Stimulated activated CD8-positive, alpha-beta memory T cell treated with anti-CD3 and anti-CD28 coated beads, Interleukin-2, amount 100 ng/mL, for 1 hour (primary cell): Measurements from ENCODE around the gene PSMC4.
"Not testable (repeated sequence)": the region's sequence is repeated elsewhere in the genome, so short reads cannot be mapped to it uniquely, and the experiment has no call there.

ENCODE experiments used
- DNase-seq, 2 donors: peaks; one replicate each; pipeline ENCODE4 v3.0.0-alpha.2; 2020; ENCODE audit warnings: low read depth in 2 of 2

Gene PSMC4

DNA sequence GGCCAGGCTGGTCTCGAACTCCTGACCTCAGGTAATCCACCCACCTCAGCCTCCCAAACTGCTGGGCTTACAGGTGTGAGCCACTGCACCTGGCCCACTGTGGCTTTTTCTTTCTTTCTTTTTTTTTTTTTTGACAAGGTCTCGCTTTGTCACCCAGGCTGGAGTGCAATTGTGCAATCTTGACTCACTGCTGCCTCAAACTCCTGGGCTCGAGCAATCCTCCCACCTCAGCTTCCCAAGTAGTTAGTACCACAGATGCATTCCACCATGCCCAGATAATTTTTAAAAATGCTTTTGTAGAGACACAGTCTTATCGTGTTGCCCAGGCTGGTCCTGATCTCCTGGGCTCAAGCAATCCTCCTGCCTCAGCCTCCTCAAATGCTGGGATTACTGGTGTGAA is 24.4 kb upstream of the PSMC4 start:
- no peak for DNase-seq

GRCh38 chr19:39949026-39949747 is 21.8 kb upstream of the PSMC4 start:
- DNase-seq: no peak

DNA sequence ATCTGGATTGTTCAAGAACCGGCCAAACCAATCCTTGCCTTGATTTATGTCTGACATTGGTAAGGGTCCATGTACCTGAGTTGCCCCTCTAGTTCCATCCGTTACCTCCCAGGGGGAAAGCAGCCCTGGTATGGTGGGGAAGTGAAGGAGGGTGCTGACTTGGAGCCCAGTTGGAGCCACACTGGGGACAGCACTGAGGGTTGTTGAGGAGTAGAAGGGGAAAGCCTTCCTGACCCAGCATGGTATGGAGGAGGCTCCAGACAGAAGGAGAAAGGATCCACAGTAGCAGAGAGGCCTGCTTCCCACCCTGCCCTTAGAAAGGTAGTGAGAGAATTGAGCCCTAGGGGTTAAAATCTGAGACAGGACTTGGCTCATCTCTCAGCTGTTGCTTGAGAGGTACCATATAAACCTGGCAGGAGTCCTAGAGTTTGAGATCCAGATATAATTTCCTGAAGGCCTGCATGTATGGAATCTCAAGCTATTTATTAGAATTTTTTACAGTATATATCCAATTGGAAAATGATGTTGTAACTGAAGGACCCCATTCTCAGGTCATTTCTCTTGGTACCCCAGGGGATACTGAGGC is 19.8 kb upstream of the PSMC4 start:
- DNase-seq: no peak

DNA sequence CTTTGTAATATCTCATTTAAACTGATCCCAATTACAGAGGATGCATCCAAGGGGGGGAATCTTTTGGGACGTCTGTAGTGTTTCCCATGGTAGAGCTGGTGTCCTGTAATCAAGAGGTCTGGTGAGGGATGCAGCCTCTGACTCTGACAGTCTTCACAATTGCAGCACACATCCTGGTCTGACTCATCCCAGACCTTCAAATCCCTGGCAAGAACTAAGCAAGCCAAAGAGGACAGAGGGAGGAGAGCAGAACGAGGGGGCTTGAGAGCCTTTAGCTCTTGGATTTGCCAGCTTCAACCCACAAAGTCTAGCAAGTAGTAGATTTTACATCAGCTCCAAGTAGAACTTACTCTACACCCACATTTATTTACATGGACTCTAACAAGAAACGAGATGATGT is 19.3 kb upstream of the PSMC4 start:
- DNase-seq: no peak

DNA sequence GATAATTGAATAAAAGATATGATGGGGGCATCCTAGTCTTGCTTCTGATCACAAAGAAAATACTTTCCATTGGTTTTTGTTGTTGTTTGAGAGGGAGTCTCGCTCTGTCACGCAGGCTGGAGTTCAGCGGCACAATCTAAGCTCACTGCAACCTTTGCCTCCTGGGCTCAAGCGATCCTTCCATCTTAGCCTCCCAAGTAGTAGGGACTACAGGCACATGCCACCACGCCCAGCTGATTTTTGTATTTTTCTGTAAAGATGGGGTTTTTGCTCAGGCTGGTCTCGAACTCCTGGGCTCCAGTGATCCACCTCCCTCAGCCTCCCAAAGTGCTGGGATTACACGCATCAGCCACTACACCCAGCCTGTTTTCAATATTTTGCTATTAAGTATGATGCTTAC is 17.1 kb upstream of the PSMC4 start:
- DNase-seq: no peak

DNA sequence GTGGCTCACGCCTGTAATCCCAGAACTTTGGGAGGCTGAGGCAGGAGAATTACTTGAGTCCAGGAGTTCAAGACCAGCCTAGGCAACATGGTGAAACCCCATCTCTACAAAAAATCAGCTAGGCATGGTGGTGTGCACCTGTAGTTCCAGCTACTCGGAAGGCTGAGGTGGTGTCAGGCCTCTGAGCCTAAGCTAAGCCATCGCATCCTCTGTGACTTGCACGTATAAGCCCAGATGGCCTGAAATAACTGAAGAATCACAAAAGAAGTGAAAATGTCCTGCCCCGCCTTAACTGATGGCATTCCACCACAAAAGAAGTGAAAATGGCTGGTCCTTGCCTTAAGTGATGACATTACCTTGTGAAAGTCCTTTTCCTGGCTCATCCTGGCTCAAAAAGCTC is 13.1 kb upstream of the PSMC4 start:
- DNase-seq: not testable (repeated sequence)

DNA sequence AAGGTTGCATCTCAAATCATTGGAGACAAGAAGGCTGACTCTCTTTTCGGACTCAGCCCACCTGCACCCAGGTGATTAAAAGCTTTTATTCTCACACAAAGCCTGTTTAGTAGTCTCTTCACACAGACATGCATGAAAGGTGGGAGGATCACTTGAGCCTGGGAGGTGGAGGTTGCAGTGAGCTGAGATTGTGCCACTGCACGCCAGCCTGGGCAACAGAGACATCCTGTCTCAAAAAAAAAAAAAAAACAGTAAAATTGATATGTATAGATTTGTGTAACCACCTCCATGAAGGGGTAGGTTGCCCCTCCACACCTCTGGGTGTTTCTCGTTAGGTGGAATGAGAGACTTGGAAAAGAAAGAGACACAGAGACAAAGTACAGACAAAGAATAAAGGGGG is 12.0 kb upstream of the PSMC4 start:
- DNase-seq: not testable (repeated sequence)

- not testable (repeated sequence) for DNase-seq
Measured at GRCh38 chr19:39959407-39959806, 11.6 kb upstream of the PSMC4 start.

- no peak for DNase-seq
Measured at GRCh38 chr19:39963898-39964297, 7.1 kb upstream of the PSMC4 start.

GRCh38 chr19:39966617-39967016 is 4.3 kb upstream of the PSMC4 start:
- no peak for DNase-seq

- DNase-seq: no peak
Measured at GRCh38 chr19:39967561-39967960, 3.4 kb upstream of the PSMC4 start.

GRCh38 chr19:39968789-39969188 is 2.2 kb upstream of the PSMC4 start:
- DNase-seq: no peak

GRCh38 chr19:39969266-39969665 is 1.7 kb upstream of the PSMC4 start:
- no peak for DNase-seq

DNA sequence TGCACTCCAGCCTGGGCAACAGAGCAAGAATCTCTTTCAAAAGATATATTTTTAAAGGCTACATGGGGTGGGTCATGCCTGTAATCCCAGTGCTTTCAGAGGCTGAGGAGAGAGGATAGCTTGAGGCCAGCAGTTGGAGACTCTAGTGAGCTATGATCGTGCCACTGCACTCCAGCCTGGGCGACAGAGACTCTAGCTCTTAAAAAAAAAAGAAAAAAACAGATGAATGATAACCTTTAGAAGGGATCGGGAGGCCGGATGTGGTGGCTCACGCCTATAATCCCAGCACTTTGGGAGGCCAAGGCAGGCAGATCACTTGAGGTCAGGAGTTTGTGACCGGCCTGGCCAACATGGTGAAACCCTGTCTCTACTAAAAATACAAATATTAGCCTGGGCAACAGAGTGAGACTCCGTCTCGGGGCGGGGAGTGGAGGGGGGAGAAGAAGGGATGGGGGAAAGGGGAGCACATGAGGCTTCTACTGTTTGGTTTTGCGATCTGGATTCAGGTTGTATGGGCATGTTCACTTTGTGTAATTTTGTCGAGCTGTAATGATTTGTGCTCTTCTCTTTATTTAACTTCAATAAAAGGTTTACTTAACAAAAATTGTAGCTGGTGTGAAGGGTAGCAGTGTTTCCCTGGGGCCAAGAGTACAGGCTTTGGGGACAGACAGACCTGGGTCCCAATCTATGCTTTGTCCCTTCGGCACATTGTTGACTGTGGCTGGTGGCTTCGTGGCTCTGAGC is 1.1 kb upstream of the PSMC4 start:
- DNase-seq: no peak

DNA sequence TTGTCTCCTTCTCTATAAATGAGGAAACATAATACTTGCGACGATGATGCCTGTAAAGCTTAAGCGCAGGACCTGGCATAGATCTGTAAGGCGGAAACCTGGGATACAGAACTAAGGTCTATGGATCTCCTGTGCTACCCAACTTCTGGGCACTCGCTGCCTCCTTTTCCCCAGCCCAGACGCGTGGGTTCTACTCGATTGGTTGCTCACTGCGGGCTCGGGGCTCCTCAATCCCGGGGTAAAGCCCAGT is 615 bp upstream of the PSMC4 start:
- no peak for DNase-seq

DNA sequence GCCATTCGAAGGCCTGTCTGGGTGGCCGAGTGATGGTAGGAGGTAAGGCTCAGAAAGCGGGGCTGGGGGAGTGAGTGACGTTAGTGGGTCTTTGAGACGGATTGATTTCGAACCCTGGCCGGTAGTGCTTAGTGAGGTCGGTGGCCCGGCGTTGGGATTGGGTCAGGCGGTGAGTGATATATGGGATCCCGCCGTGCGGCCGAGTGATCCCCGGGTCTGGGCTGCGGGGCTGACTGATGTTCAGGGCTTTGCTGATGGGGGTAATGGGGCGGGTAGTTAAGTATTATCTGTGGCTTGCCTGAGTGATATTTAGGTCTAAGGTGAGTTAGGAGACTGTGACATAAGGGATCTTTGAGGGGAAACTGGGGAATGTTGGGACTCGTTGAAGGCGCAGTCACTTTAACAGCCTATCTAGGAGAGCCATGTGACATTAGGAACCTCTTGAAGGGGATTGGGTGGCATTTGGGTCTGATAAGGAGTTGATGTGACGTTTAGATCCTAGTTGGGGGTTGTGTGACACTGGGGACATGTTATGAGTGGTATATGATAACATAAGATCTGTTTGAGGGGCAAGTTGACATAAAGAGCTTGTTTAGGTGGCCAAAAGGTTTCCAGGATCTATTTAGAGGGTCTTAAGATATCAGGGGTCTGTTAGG is 543 bp downstream of the PSMC4 start:
- DNase-seq: no peak

GRCh38 chr19:39974377-39975155 is 3.6 kb downstream of the PSMC4 start:
- no peak for DNase-seq

- DNase-seq: no peak
Measured at GRCh38 chr19:39982883-39983282, 11.9 kb downstream of the PSMC4 start.

GRCh38 chr19:39983695-39984300 is 12.8 kb downstream of the PSMC4 start:
- no peak for DNase-seq

GRCh38 chr19:39986643-39987042 is 15.7 kb downstream of the PSMC4 start:
- DNase-seq: no peak

DNA sequence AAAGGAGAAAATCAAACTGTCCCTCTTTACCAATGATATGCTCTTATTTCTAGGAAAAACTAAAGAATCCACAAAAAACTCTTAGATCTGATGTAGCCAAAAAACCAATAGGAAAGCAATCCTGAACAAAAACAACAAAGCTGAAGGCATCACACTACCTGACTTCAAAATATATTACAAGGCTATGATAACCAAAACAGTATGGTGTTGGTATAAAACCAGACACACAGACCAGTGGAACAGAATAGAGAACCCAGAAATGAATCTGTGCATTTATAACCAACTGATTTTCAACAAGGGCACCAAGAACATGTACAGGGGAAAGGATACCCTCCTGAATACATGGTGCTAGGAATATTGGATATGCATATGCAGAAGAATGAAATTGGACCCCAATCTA is 16.2 kb downstream of the PSMC4 start:
- no peak for DNase-seq

DNA sequence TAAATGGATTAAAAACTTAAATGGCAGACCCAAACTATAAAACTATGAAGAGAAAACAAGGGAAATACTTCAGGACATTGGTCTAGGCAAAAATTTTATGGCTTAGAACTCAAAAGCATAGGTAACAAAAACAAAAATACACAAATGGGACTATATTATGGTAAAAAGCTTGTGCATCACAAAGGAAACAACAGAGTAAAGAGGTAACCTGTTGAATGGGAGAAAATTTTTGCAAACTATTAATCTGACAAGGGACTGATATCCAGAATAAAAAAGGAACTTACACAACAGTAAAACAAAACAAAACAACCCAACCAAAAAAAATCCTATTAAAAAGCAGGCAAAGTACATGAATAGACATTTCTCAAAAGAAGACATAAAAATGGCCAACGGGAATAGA is 16.6 kb downstream of the PSMC4 start:
- DNase-seq: no peak
